Transverse colon (tissue), 4 donors: ENCODE measurements around the gene MBP. TPM values are rescaled to one million over a fixed set of nuclear protein-coding genes. Genes with fewer than 3 reads are reported as not detected.

Experiments used
- DNase-seq: peaks from one replicate; pipeline ENCODE4 v3.0.0-alpha.2; 2019
- H3K27ac ChIP-seq, 4 donors: fragments of 200-600 bp; sonication (generic); 2 replicates each; pipeline ENCODE4 v1.5.1; 2016 to 2018; ENCODE audit warnings: inconsistent platforms in 4 of 4
- H3K27me3 ChIP-seq: fragments of 200-600 bp; sonication (generic); 2 replicates; pipeline ENCODE4 v1.5.1; 2017; ENCODE audit warnings: inconsistent platforms
- H3K36me3 ChIP-seq, 4 donors: fragments of 200-600 bp; sonication (generic); 2 replicates each; pipeline ENCODE4 v1.5.1; 2017 to 2019; ENCODE audit warnings: inconsistent platforms in 4 of 4
- H3K4me1 ChIP-seq, 4 donors: fragments of 200-600 bp; sonication (generic); 2 replicates each; pipeline ENCODE4 v1.5.1; 2017 to 2020; ENCODE audit warnings: inconsistent platforms in 4 of 4
- H3K4me3 ChIP-seq, 4 donors: fragments of 200-600 bp; sonication (generic); 1 replicate in 1 of 4; 2 replicates in 3 of 4; pipeline versions ENCODE4 v1.5.1 to v1.6.1; 2017 to 2019; ENCODE audit warnings: inconsistent platforms in 4 of 4
- H3K9me3 ChIP-seq, 2 donors: fragments of 200-600 bp; sonication (generic); 2 replicates each; pipeline ENCODE4 v1.5.1; 2017 to 2019; ENCODE audit warnings: inconsistent platforms in 2 of 2
- EP300 ChIP-seq: sonication (generic); formaldehyde crosslinking; IDR thresholded peaks from one replicate; pipeline ENCODE4 v1.6.1; 2017; ENCODE audit warnings: antibody characterized with exemption, low read depth
- POLR2A ChIP-seq: fragments of 450-650 bp; IDR thresholded peaks from one replicate; pipeline ENCODE4 v1.6.1; 2016; ENCODE audit warnings: antibody characterized with exemption, mild to moderate bottlenecking, moderate library complexity
- POLR2AphosphoS5 ChIP-seq, 3 donors: sonication (generic); formaldehyde crosslinking; IDR thresholded peaks; one replicate each; pipeline ENCODE4 v1.6.1; 2016; ENCODE audit warnings: antibody characterized with exemption in 3 of 3
- WGBS, 2 donors: methylation state at CpG; one replicate each; pipeline ENCODE4 v1.1.5; 2018; ENCODE audit warnings: low coverage in 1 of 2; 5-methylcytosine and 5-hydroxymethylcytosine counted together
- in situ Hi-C, 4 donors: fragments of 200-750 bp; cut with MboI; loops; one replicate each; pipeline versions ENCODE4 v1.15.0 to v1.15.1; 2017; ENCODE audit warnings: low sequenced_read_pairs in 3 of 4, low pct_ligation_motif_present in 1 of 4, low pct_unique_long_range_greater_than_20kb in 1 of 4
- intact Hi-C: fragments of 100-400 bp; cut with DNase I; formaldehyde crosslinking; loops from one replicate; pipeline ENCODE4 v1.15.1; 2023; ENCODE audit warnings: low total_unique reads
- total RNA-seq, 4 donors: library from RNA; depleted of rRNA; stranded (reverse); fragments of >200 nt; gene quantifications; one replicate each; pipeline ENCODE4 v1.1.0, GENCODE V29; 2016
- TF ChIP-seq, protein P1 (sequence below), 5 experiments: fragments of 200-600 bp in 3 of 5; fragments of 450-650 bp in 2 of 5; sonication (generic) in 3 of 5; IDR thresholded peaks; 1 replicate in 2 of 5; 2 replicates in 3 of 5; pipeline ENCODE4 v1.5.1; 2016 to 2017; ENCODE audit warnings: antibody characterized with exemption in 5 of 5, inconsistent platforms in 3 of 5, mild to moderate bottlenecking in 2 of 5, moderate library complexity in 1 of 5

MBP gene
- total RNA-seq, 4 donors from 2014 or later, result 12.7 to 53.4 (median 41.0) TPM

DNA sequence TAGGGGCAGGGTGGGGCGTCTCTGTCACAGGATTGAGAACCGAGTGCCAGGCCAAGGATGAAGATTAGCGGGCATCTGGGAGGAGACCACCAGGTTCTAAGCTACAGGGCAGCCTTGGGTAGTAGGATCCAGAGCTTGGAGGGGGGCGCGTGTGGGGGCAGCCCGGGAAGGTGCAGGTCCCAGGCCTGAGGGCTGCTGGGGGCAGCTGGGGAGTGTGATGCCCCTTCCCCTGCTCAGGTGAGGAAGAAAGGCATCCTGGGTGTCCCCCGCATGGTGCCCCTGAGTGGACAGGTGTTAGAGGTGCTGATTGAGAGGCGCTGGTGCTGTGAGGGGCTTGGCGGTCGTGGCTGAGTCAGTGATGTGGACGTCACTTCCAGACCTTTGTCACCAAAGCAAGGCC, 33.9 kb upstream of the MBP start:
- Histone ChIP-seq H3K9me3 (no peaks in the 10 kb centered on the region), H3K36me3 (no peaks in the 10 kb centered on the region), H3K27ac (no peak overlapping the region), H3K4me3 (no peak overlapping the region), H3K27me3 (no peaks in the 10 kb centered on the region), H3K4me1 (no peaks in the 10 kb centered on the region)
- 77 to 87% methylated on average over 6 to 11 of the region's 11 CpGs for WGBS, 2 donors
- no peak for TF ChIP-seq POLR2A
- no peak for TF ChIP-seq EP300
- no peak for TF ChIP-seq POLR2AphosphoS5 (IDR thresholded peaks at IDR 0.05)
- TF ChIP-seq, protein P1, sequence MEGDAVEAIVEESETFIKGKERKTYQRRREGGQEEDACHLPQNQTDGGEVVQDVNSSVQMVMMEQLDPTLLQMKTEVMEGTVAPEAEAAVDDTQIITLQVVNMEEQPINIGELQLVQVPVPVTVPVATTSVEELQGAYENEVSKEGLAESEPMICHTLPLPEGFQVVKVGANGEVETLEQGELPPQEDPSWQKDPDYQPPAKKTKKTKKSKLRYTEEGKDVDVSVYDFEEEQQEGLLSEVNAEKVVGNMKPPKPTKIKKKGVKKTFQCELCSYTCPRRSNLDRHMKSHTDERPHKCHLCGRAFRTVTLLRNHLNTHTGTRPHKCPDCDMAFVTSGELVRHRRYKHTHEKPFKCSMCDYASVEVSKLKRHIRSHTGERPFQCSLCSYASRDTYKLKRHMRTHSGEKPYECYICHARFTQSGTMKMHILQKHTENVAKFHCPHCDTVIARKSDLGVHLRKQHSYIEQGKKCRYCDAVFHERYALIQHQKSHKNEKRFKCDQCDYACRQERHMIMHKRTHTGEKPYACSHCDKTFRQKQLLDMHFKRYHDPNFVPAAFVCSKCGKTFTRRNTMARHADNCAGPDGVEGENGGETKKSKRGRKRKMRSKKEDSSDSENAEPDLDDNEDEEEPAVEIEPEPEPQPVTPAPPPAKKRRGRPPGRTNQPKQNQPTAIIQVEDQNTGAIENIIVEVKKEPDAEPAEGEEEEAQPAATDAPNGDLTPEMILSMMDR (IDR thresholded peaks at IDR 0.05), result no peak
- intact Hi-C loops (no loop called here), in situ Hi-C loops (no loop called here)
- DNase-seq, result no peak

DNA sequence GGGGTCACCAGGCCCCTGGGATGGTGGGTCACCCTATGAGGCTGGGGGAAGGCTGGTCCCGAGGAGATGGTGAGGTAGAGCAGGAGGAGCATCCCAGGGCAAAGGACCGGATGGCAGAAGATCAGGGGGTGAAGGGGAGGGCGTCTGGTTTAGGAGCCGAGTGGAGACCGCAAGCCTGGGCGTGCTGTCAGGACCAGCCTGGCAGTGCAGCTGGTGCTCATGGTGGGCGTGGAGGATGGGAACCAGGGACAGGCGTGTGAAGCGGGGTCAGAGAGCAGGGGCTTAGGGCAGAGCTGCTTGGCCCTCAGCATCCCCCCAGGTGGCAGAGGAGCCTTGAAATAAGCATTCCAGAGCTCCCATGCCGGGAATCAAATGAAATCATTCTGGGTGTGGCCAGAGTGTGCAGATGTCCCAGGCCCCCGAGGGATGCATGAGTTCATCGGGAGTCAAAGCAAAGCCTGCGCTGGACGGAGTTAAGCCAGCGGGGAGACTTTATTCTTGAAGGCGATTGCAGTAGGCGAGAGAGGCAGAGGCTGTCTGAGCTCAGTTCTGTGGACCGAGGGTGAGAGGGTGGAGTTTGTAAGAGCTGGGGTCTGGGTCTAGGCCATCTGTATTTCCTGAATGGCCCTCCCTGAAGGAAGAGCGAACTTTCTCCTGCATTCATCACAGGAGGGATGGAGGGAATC, 33.1 kb upstream of the MBP start:
- in situ Hi-C loops (no loop called here), intact Hi-C loops (no loop called here)
- Histone ChIP-seq H3K36me3 (no peaks in the 10 kb centered on the region), H3K4me3 (no peak overlapping the region), H3K4me1 (no peaks in the 10 kb centered on the region), H3K27me3 (no peaks in the 10 kb centered on the region), H3K9me3 (no peaks in the 10 kb centered on the region), H3K27ac (no peak overlapping the region)
- WGBS, 2 donors, result 68 to 70% methylated on average over 2 to 19 of the region's 19 CpGs
- no peak for DNase-seq
- TF ChIP-seq POLR2A (no peak), POLR2AphosphoS5 (IDR thresholded peaks at IDR 0.05) (no peak)

DNA sequence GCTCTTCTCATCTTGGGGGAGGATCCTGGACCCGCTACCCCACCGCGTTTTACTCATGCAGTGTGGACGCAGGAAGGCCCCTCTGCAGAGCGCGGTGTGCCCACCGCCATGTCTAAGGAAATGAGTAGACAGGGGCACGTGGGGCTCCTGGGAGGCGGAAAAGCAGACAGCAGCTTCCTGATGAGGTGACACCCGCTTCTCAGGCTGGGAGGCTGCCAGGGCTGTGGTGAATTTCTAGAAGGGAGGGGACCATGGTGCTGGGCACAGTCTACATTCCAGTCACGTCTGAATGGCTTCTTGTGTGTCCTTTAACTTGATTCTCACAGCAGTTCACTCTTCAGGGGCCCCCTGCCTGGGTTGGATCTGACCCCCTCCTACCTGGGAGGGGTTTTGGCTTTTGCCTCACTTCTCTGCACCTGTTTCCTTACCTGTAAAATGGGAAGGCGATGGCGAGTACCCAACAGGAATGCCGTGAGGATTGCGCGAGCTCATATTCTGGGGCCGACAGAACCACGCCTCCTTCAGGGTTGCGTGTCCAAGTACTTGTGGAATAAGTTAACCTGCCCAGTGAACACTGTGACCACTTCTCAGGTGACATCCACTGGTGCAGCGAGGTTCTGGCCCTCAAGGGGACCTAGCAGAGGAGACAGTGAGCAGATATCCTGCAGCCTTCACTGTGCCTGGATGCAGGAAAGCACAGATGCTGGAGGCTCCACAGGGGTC, 32.3 kb upstream of the MBP start:
- 44 to 86% methylated on average over 1 to 20 of the region's 20 CpGs for WGBS, 2 donors
- H3K9me3 ChIP-seq, result no peaks in the 10 kb centered on the region
- H3K4me3 ChIP-seq, result no peak overlapping the region
- H3K36me3 ChIP-seq, result no peaks in the 10 kb centered on the region
- DNase-seq, result no peak
- intact Hi-C loops (no loop called here), in situ Hi-C loops (no loop called here)
- H3K27me3 ChIP-seq, result no peaks in the 10 kb centered on the region
- TF ChIP-seq EP300, result no peak
- no peak for TF ChIP-seq POLR2A
- TF ChIP-seq, protein P1 (IDR thresholded peaks at IDR 0.05), result no peak
- TF ChIP-seq POLR2AphosphoS5 (IDR thresholded peaks at IDR 0.05), result no peak
- H3K27ac ChIP-seq, result no peak overlapping the region
- H3K4me1 ChIP-seq, result no peaks in the 10 kb centered on the region

DNA sequence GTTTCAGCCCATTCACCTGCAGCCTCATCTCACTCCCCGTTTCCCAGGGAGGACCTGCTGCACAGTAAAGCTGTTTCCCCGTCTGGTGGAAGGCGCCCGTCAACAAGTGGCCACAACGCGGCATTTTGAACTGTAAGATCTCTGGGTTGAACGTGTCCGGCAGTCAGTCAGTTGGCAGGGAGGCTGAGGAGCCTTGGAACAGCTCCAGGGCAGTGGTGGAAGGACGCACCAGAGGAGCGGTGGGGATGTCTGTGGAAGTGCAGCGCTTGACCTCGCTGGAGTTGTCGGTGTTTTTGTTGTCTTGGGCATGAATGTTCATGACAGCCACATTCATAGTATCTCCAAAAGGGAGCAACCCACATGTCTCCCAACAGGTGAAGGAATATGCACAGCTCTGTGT, 31.4 kb upstream of the MBP start:
- intact Hi-C loops, result no loop called here
- 91% methylated on average over 13 of the region's 13 CpGs; no CpG with 5 or more reads in 1 of the 2 donors for WGBS, 2 donors
- TF ChIP-seq, protein P1 (IDR thresholded peaks at IDR 0.05), result no peak
- TF ChIP-seq POLR2AphosphoS5 (IDR thresholded peaks at IDR 0.05) (no peak), POLR2A (no peak), EP300 (no peak)

More for the DNA sequence above, 31.4 kb upstream of the MBP start:
- in situ Hi-C loops, result no loop called here
- DNase-seq, result no peak
- Histone ChIP-seq H3K4me1 (no peaks in the 10 kb centered on the region), H3K27ac (no peak overlapping the region), H3K9me3 (no peaks in the 10 kb centered on the region), H3K4me3 (no peak overlapping the region), H3K36me3 (no peaks in the 10 kb centered on the region), H3K27me3 (no peaks in the 10 kb centered on the region)
